GM18505 (cell line): ENCODE results near the gene NIT1.

Experiments used
- ATAC-seq: cut with Tn5 transposase; IDR thresholded peaks from one replicate; pipeline ENCODE4 v1.9.1; 2021; ENCODE audit not compliant: unreplicated experiment
- POLR2A ChIP-seq: IDR thresholded peaks from 4 replicates; pipeline ENCODE4 v1.6.1; 2011; ENCODE audit warnings: borderline replicate concordance; ENCODE audit not compliant: insufficient read depth, insufficient read length; ENCODE audit errors: extremely low read depth

Gene NIT1

GRCh38 chr1:161079436-161080110 lies 38.3 kb upstream of the NIT1 start:
- TF ChIP-seq POLR2A, result no peak
- no peak for ATAC-seq

GRCh38 chr1:161080441-161081405 lies 37.2 kb upstream of the NIT1 start:
- no peak for TF ChIP-seq POLR2A
- no peak for ATAC-seq

GRCh38 chr1:161081519-161081918 lies 36.4 kb upstream of the NIT1 start:
- TF ChIP-seq POLR2A, result no peak
- no peak for ATAC-seq

GRCh38 chr1:161082483-161082882 lies 35.4 kb upstream of the NIT1 start:
- ATAC-seq, result no peak
- TF ChIP-seq POLR2A, result no peak

- no peak for ATAC-seq
- no peak for TF ChIP-seq POLR2A
These were observed 34.7 kb upstream of the NIT1 start for GRCh38 chr1:161082996-161083747.

DNA sequence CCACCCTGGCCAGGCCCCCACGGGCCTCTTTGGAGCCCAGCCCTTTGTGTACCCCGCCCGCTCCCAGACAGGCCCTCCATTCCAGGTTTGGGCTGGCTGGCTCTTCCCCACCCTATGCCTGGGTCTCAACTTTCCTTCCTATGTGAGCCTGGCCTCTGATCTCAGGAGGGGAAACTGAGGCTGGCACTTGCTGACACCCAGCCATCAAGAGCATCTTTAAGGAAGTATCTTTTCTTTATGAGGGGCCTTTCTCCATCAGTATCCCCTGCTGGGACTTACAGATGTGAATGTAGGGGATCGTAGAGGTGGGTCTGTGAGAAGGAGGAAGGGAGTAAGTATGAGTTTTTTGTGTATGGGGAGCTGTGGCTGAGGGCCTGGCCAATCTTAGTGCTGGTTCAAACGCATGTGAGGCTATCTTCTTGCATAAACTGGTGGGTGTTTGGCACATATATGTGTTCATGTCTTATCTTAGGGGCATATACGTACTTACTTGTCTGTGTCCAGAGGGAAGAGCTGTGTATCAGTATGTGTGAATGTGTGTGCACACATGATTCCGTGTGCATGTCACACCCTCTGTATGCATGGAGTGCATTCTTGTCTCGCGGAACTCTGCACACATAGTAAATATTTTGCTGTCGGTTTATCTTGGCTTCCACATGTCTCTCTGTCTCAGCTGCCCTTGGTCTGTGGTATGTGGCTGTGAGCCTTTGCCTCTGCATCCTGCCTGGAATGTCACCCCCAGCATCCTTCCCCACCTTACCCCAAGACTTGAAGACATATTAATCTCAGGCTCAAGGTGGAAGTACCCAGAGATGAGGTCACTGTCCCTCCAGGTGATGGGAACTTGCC lies 33.9 kb upstream of the NIT1 start:
- ATAC-seq, result no peak
- no peak for TF ChIP-seq POLR2A

GRCh38 chr1:161084597-161084988 lies 33.3 kb upstream of the NIT1 start:
- no peak for ATAC-seq

GRCh38 chr1:161085165-161085564 lies 32.7 kb upstream of the NIT1 start:
- no peak for TF ChIP-seq POLR2A
- ATAC-seq, result no peak

More at GRCh38 chr1:161084597-161084988, 33.3 kb upstream of the NIT1 start:
- no peak for TF ChIP-seq POLR2A

DNA sequence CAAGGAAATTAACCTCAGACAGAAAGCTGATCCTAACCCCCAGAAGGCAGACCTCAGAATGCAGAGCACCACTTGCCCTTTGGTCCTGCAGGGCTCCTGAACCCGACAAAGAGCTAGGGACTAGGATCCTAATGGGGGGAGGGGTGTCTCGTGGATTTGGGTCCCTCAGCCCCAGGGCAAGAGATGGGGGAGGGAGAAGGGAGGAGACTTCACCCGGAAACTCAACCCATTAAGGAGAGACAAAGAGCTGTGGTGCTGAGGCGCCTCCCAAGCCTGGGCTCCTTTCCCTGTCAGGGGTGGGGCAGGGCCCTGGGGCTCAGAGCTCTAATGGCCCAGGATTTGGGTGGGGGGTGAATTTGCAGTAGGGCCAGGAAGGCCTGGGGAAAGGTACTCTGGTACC lies 31.4 kb upstream of the NIT1 start:
- no peak for ATAC-seq
- TF ChIP-seq POLR2A, result no peak

DNA sequence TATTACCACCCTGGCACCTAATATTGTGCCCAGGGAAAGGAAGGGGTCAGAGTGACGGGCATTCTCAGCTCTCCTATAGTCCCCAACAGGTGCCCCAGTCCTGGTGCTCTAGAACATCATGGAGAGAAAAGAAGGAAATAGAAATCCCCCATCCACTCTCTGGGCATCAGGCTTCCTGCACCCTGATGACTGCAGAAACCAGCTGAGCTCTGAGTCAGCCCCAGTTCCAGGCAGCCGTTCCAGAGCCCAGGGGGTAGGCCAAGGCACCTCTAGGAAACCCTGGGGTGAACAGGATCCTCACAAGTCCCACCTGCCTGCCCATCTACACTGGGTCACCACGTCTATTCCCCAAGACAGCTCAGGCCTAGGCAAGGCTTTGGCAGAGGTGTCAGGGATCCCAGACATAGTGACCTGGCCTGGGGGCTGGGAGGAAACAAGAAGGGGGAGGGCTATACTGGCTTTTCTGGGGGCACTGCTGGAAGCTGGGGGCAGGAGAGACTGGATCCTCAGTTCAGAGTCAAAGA lies 29.3 kb upstream of the NIT1 start:
- ATAC-seq, result no peak
- TF ChIP-seq POLR2A, result no peak

DNA sequence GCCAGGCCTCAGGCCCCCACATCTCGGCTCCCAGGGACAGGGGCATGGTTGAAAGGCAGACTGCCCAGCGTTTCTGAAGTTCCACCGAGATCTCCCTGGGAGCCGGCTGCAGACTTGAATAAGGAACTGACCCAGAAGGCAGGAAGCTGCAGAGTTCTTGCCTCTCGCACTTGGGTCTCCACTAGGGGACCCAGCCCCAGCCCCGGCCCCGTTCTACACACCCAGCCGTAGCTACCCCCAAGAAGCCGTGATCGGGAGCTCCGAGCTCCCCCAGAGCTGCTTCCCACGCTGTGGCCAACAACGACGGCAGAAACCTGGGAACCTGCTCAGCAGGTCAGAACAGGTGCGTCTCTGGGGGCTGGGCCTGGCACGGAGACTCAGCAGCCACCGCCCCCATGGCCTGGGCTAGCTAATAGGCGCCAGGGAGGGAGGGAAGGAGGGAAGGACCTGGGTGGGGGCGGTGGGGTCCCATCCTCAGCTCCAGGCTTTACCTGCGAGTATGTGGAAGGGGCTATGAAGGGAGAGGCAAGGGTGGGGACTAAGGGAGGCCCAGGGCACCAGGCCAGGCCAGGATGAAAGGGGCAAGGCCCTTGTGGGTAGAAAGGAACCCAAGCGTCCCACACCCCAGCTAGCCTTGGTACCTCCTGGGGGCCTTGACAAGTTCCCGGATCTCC lies 28.5 kb upstream of the NIT1 start, which contains the start of gene NECTIN4:
NECTIN4 (minus strand) TSS at position 308 of the 674 bp plus-strand sequence; CDS start at position 46, 262 bp downstream.
- ATAC-seq, result no peak
- no peak for TF ChIP-seq POLR2A

GRCh38 chr1:161089938-161090337 lies 28.0 kb upstream of the NIT1 start:
- no peak for TF ChIP-seq POLR2A
- ATAC-seq, result no peak
